Glomerular visceral epithelial cell (primary cell): ENCODE data around the gene APP.
A peak's percentile ranks its signal among the peaks of the same experiment; 100 is the strongest.

Experiments used
- DNase-seq: peaks from one replicate; pipeline ENCODE4 v3.0.0-alpha.2; 2016; ENCODE audit errors: extremely low spot score

Gene APP

DNA sequence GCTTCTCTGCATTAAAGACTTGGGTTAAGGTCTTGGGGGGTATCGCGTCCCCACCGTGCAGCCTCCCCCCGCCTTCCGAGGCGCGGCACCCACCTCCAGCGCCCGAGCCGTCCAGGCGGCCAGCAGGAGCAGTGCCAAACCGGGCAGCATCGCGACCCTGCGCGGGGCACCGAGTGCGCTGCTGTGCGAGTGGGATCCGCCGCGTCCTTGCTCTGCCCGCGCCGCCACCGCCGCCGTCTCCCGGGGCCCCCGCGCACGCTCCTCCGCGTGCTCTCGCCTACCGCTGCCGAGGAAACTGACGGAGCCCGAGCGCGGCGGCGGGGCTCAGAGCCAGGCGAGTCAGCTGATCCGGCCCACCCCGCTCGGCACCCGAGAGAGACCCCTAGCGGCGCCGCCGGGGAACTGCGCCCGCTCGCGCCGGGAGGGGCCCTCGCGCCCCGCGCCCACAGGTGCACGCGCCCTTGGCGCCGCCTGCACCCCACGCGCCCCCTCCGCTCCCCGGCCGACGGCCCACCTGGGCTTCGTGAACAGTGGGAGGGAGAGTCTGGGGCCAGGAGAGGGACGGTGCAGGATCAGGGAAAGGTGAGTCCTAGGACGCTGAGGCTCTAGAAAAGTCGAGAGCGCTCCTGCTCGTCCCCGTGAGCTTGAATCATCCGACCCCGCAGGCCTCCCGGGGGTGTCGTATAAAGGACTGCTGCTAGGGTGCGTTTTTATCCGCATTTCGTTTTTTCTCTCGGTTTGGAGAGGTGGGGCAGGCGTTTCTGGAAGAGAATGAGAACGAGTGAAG lies at the start of gene APP:
APP (minus strand) TSS at position 300 of the 787 bp plus-strand sequence; CDS start at position 150, 150 bp downstream.
- peak; percentile 84 for DNase-seq

DNA sequence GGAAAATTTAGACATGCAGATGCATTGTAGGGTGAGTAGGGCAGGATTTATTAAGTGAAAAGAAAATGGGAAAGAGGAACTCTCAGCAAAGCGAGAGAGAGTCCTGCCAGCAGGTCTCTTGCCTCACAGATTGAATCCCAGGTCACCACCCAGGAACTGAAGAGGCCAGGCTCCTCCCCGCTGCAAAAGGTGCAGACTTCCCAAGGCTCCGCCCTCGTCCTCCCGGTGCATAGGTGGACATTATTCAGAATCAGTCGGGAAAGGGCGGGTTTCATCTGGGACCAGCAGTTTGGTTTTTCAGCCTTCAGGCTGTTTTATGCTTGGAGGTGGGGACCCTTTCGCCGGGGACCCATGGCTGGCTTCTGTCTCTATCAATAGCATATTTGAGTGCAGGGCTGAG lies 41.6 kb upstream of the APP start:
- no peak for DNase-seq

DNA sequence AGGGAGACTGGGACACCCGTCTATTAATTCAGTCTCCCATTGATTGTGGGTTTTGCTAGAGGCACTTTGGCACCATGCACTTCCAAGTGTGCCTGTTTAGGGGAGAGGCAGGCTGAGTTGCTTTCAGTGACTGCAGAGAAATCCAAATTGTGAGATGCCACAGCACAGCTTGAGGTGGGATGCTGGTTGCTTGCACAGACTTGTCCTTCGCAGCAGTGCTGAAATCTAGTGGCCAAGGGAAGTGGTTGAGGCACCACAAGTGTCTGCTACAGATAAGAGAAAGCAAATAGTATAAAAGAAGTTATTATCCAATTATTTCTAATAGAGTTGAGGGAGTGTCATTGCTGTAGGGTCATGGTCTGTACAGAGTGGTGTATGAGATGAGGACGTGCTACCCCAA lies 40.0 kb upstream of the APP start:
- DNase-seq: no peak

DNA sequence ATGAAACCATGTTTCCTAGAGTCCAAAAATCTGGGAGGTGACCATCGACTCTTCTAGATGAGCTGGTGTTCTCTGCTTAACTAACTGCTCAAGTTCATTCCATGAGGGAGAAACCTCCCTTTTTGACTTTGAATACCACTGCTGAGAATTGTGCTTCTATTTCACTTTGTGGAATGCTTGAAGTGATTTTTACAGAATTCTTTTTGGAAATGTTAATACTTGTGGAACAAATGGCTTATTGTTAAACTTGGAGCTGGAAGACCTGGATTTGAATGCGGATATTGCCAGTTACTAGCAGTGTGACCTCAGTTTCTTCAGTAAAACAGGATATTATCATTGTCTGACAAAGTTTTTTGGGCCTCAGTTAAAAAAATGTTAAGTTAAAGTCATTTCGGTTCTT lies 36.5 kb upstream of the APP start:
- DNase-seq: no peak

DNA sequence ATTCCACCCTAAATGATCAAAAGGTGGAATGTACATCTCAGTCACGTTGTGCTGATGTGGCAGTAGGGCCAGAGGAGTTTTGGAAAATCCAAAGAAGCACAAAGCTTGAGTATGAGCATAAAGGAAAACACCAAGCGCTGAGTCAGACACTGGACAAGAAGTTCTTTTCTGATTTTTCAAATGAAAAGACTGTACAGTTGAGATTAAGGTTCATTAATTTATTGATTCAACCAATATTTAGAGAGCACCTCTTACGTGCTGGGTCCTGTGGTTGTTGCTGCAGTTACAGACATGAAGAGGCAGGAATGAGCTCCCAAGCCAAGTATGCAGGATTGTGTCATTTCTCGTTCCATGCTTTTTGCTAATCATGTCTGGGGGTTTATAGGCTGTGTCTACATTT lies 28.9 kb upstream of the APP start:
- peak; percentile 39 for DNase-seq

DNA sequence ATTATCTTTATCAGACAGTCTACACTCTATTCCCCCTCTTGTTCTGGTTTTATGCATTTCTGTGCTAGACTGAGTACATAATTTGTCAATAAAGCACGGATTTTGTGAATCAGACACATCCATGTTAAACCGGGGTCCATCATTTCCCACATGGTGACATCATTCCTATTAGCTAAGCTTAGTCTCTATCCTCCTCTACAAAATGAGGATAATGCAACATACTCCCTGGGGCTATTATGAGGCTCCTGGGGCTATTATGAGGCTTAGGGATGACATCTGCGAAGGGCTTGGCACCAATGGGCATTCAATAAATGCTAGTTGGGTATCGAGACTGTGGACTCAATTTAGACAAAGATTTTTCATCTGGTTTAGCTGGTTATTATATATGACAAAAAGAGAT lies 25.1 kb upstream of the APP start:
- no peak for DNase-seq

DNA sequence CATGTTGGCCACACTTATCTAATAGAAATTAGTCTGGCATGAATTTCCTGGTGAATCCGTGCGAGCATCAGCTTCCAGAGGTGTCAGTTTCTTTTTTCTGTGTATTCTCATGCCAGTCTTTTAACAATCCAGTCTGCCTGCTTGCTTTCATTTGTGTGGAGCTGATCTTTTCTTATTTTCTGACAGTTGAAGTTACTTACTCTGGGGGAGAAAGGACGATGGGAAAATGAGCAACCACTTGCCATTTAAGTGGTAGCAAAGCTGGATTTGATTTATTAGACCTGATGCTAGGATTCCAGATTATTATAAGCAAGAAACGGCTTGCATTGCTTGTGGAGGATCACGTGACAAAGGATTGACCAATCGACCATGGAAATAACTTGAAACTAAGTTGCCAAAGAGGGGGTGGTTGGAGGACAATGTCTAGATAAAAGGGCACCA lies 24.3 kb upstream of the APP start:
- peak; percentile 46 for DNase-seq

DNA sequence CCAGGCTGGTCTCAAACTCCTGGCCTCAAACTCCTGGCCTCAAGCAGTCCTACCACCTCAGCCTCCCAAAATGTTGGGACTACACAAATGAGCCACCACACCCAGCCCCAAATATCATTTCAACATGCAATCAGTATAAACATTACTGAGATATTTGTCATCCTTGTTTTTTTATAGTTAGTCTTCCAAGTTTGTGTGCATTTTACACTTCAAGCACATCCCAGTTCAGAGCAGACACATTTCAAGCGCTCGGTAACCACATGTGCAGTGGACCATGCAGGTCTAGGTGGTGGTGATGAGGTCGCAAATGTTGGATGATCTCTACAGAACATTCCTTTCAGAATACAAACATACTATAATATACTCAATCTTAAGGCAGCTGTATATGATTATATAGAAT lies 23.8 kb upstream of the APP start:
- DNase-seq: peak; percentile 76

DNA sequence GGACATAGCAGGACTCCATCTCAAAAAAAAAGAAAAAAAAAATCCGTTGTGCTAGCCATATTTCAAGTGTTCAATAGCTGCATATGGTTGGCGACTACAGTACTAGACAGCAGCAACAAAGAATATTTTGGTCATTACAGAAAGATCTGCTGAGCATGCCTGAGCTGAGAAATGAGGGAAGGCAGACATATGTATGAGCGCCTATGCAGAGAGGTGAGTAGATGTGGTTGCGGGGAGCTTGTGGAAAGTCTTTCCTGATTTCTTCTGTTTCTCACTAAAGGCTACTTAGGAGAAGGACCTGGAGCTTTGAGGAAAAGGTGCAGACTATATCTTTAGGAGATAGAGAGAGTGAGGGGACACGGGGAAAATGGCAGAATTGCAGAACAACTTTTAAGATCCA lies 21.0 kb upstream of the APP start:
- DNase-seq: no peak

DNA sequence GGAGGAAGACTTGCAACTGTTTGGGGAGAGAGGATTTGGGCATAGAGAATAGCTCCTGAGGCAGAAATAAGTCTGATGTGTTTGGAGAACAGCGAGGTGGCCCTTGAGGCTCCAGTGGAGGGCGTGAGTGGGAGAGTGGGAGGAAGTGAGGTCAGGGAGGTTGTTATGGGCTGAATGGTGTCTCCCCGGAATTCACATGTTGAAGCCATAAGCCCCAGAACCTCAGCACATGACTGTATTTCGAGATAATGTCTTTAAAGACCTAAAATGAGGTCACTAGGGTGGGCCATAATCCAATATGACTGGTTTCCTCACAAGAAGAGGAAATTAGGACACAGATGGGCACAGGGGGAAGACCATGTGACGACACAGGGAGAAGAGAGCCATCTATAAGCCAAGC lies 17.9 kb upstream of the APP start:
- DNase-seq: no peak

DNA sequence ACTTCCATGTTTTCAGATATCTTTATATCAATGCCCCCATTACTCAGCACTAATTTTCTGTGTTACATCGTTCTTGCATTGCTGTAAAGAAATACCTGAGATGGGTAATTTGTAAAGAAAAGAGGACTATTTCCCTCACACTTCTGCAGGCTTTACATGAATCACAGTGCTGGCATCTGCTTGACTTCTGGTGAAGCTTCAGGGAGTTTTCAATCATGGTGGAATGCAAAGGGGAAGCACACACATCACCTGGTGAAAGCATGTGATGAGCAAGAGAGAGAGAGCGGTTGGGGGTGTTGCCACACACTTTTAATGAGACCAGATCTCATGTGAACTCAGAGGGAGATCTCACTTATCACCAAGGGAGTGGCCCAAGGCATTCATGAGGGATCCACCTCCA lies 14.9 kb upstream of the APP start:
- DNase-seq: no peak

DNA sequence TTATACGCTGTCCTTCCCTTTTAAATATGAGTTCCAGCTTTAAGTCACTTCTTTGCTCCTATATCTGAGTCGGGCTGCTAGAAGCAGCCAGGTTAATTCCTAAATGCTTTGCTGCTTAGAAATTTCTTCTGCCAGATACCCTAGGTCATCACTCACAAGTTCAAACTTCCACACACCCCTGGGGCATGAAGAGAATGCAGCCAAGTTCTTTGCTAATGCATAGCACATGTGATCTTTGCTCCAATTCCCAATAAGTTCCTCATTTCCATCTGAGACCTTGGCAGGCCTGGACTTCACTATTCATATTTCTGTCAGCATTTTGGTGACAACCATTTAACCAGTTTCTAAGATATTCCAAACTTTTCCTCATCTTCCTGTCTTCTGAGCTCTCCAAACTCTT lies 14.5 kb upstream of the APP start:
- DNase-seq: no peak

DNA sequence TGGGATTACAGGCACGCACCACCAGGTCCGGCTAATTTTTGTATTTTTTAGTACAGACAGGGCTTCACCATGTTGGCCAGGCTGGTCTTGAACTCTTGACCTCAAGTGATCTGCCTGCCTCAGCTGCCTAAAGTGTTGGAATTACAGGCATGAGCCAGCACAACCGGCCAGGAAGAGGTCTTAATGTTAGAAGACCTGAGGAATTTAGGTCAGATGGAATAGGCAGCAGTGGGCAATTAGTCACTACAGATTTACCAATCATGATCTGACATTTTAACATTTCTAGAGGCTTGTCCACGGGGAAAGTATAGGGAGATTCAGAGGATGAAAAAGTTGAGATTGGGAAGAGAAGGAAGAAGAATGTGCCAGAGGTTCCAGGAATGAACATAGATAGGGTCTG lies 8.9 kb upstream of the APP start:
- no peak for DNase-seq

DNA sequence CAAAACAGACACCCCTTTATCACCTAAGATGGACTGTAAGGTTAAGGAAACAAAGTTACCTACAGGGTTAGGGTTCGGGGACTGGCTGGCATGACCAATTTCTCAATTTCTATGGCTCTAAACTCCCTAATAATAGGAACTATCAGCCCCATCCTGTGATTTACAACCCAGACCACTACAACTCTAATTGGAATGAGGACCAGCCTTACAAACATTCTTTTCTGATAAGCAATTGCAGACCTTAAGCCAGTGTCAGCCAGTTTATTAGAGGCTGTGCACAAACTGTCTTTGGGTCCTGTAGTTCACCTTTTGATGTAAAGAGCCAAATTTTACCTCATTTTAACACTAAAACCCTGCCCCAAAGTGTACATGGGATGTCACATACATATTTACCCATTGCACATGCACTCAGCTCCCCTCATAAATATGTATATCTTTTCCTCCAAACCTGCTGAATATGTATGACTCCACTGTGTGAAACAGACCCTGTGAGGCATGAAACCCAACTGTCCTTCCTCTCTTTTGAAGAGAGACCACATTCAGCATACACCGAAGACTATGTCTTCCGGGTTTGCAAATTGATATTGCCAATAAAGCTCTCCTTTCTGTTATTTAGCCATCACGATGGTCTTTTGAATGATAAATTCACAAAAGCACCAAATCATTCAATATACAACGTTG lies 7.3 kb upstream of the APP start:
- no peak for DNase-seq

DNA sequence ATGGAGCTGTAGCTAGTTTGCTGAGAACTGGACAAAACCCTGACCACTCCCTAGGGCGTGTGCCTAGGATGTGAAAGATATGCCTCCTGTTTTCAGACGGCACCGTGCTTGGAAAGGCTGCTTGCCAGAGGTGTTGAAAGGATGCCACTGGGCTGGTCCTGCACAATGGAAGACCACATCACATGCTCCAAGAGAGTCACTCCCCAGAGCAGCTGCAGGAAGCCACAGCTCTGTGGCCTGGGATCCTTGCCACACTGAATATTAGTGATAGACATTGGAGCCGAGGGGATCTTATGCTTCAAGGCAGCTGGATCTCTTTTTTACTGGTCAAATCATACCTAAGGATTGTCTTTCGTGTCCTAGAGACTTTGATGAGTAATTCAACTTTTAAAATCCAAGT lies 6.6 kb upstream of the APP start:
- DNase-seq: no peak

DNA sequence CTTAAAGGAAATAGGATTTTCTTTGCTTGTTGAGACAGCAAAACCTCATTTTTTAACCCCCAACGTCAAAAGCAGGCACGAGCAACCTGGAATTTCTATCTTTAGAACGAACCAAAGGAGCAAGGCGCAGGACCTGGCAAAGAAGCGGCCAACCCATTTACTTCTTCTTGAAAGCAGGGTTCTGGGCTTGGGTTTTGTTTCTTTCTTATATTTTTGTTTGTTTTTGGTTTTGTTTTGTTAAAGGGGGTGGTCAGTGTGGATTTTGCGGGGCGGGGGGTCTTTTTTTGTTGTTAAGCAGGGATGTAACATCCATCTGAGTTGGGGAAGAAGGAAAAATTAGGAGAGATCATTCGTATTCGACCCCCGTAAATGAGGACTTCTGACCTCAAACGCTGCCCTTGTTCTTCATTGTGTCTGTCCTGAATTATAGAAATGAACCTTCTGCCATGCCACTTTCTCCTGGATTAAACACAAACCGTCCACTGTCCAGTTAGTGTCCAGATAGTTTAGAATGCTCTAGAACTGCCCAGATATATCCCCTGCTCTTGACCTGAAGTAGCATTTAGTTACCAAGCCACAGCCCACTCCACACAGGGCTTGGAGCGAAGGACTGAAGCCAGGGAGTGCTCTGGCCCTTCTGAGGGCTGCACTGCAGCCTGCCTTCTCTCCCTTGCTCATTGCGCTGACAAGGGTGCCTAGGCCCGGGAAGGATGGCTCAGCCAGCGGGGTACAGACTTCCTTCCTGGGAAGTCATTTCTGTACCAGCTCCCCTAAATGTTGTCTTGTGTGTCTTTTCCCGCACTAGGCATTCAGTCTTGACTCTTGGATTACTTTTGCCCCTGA lies 909 bp upstream of the APP start:
- no peak for DNase-seq

DNA sequence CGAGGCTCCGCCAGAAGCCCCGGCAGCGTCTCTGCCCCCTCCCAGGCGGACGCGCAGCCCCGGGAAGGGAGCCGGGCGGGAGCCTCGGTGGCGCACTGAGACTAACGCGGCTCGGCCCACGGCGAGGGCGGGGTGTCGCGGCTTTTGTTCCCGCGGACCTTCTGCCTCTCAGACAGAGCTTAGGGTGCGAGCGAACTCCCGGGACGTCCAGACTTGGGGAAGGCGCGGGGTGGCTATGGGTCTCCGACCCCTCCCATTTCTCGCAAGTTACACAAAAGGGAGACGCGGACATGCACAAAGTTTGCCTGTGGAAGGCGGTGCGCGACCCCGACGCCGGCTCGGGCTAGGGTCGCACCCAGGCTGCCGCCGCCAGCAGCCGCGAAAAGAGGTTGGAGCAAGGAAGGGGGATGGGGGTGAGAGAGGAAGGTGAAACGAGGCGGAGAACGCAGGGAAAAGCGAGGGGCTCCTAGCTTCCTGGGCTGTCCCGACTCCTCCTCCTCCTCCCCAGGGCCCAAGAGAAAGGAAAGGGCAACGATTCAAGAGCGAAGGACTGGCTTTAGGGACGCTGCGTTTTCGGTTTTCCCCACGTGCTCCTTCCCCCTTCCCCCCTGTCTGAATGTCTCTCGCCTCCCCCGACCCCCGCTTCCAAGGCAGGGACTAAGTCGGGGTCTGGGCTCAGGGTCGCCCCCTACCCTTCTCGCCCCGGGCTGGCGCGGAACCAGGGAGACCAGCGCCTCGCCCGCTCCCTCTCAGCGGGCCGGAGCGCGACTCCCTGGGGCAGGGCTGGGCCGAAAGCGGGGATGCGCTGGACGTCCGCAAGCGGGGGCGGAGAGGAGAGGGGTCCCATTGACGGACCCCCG lies 729 bp downstream of the APP start:
- DNase-seq: peak; percentile 69

DNA sequence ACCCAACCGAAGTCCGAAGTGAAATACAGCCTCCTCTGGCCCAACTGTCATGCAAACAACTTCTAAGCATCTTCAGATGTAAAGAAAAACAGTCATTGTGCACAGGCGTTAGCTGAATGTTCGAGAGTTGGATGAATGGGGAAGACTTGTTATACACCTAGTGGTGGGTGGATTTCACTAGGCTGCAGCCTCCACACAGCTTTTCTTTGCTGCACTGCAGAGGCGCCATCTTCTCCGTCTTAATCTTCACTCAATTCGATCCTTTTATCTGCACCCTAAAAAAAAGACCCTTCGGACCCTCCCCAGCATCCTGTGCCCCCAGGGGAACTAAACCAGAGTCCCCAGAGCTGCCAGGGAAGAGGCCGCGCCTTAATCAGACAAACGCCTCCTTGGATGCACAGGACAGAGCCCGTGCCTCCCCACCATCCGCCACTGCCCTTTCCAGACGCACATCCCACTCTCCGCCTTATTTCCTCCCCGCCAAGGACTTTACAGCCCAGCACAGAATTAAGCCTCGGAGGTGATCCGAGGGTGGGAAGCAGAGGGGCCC lies 1.4 kb downstream of the APP start:
- DNase-seq: peak; percentile 62

DNA sequence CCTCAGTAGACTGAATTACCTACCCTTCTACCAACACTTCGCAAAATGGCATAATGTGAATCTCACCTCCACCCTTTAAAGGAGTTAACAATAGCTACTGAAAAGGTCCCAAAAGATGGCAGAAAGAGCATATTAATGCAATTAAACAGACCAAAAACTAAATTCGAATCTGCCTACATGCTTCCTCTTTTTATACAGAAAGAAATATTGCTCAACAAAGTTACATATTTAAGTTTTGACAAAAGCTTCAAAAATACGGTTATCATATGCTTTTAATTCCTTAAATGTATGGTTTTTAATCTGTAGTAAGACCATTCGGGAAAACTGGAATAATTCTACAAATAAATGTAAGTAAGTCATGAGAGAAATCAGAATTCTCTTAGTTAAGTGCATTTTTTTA lies 2.2 kb downstream of the APP start:
- no peak for DNase-seq

DNA sequence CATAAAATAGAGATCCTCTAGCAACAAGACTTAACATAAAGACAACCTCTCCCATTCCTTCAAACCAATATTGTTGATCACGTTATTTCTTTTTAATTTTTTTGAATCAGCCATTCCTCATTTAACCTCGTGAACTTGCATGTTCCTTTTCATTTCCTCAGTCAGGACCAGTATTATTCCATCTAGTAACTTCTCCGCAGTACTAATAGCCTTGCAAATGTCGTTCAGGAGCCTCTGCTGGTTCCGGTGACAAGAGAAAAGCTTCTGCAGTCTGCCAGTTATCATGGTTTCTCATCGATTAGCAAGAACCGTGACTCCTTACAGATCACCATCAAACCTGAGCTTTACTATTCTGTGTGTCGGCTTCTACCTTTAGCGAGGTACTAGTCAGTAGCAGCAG lies 3.0 kb downstream of the APP start:
- DNase-seq: no peak

DNA sequence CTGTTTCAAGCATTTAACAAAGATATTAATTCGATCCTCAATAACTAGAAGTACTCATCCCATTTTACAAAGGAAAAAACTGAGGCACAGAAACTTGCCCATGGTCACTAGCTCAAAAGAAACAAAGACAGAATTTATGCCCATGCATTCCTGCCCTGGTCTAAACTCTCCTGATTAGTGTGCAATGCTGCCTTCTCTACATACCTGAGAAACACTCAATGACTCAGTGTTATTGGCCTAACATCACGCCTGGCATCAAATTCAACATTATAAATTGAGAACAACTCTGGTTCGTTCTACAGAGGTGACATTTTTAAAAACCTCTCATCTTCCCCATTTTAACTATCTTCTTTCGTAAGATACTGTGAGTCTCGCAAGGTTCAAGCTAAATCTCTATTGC lies 5.2 kb downstream of the APP start:
- no peak for DNase-seq
